SK-N-SH (cell line): ENCODE measurements around the gene KRT84. TPM values are rescaled to one million over a fixed set of nuclear protein-coding genes. Genes with fewer than 3 reads are reported as not detected.
"Not testable (repeated sequence)": the region's sequence is repeated elsewhere in the genome, so short reads cannot be mapped to it uniquely, and the experiment has no call there.

Experiments used
- CTCF ChIA-PET: fragments of 300-600, 350-600 bp; formaldehyde crosslinking; extraction: SDS; loops from one replicate; lab custom pipeline; 2021; lab: Yijun Ruan, JAX
- POLR2A ChIA-PET: fragments of 350-600 bp; sonication (Branson Sonifier 250); formaldehyde crosslinking; extraction: SDS; loops from one replicate; lab custom pipeline; 2020; ENCODE audit warnings: antibody characterized with exemption, inconsistent platforms; lab: Yijun Ruan, JAX
- DNase-seq: peaks from one replicate; pipeline ENCODE4 v3.0.0; 2012
- H2AFZ ChIP-seq: fragments of 200-600 bp; sonication (generic); 2 replicates; pipeline ENCODE4 v1.8.1; 2016; ENCODE audit warnings: antibody characterized with exemption, mild to moderate bottlenecking, low read depth
- H3F3A ChIP-seq: fragments of 200-600 bp; sonication (generic); replicated peaks from 2 replicates; pipeline ENCODE3; 2016; ENCODE audit warnings: antibody characterized with exemption, mild to moderate bottlenecking; ENCODE audit not compliant: insufficient read depth
- H3K27ac ChIP-seq, 2 experiments: fragments of 200-500 bp in 1 of 2; fragments of 200-600 bp in 1 of 2; sonication (Bioruptor generic) in 1 of 2; sonication (generic), shearing (Covaris generic) in 1 of 2; 2 replicates each; pipeline versions ENCODE4 v1.5.1 to v1.6.1; 2014 to 2016; ENCODE audit warnings: low read depth in 2 of 2, inconsistent platforms in 1 of 2, low read length in 1 of 2, mild to moderate bottlenecking in 1 of 2, mixed read lengths in 1 of 2
- H3K27me3 ChIP-seq: fragments of 200-600 bp; sonication (generic), shearing (Covaris generic); 2 replicates; pipeline ENCODE4 v1.6.1; 2016; ENCODE audit warnings: mixed run types; ENCODE audit not compliant: insufficient read depth
- H3K36me3 ChIP-seq, 2 experiments: fragments of 200-500 bp in 1 of 2; fragments of 200-600 bp in 1 of 2; sonication (Bioruptor generic) in 1 of 2; sonication (generic) in 1 of 2; replicated peaks in 1 of 2; 2 replicates each; pipeline versions ENCODE3 to v1.5.1; 2014 to 2016; ENCODE audit warnings: low read length in 1 of 2, mild to moderate bottlenecking in 1 of 2; ENCODE audit not compliant: insufficient read depth in 2 of 2, control insufficient read depth in 1 of 2
- H3K4me1 ChIP-seq, 2 experiments: fragments of 200-500 bp in 1 of 2; fragments of 200-600 bp in 1 of 2; sonication (Bioruptor generic) in 1 of 2; sonication (generic), shearing (Covaris generic) in 1 of 2; 2 replicates each; pipeline versions ENCODE4 v1.5.1 to v1.6.1; 2014 to 2016; ENCODE audit warnings: low read depth in 1 of 2, low read length in 1 of 2, mixed run types in 1 of 2; ENCODE audit not compliant: insufficient read depth in 2 of 2, control insufficient read depth in 1 of 2
- H3K4me2 ChIP-seq: fragments of 200-600 bp; sonication (generic), shearing (Covaris generic); 2 replicates; pipeline ENCODE4 v1.6.1; 2017; ENCODE audit warnings: mixed run types
- H3K4me3 ChIP-seq, 2 experiments: fragments of 200-500 bp in 1 of 2; fragments of 200-600 bp in 1 of 2; sonication (Bioruptor generic) in 1 of 2; sonication (generic), shearing (Covaris generic) in 1 of 2; 2 replicates each; pipeline versions ENCODE4 v1.5.1 to v1.8.1; 2014 to 2016; ENCODE audit warnings: low read depth in 2 of 2, inconsistent platforms in 1 of 2, low read length in 1 of 2, mild to moderate bottlenecking in 1 of 2, mixed read lengths in 1 of 2, moderate library complexity in 1 of 2
- H3K79me2 ChIP-seq: fragments of 200-600 bp; sonication (generic); 2 replicates; pipeline ENCODE4 v1.8.1; 2017; ENCODE audit warnings: mild to moderate bottlenecking; ENCODE audit not compliant: insufficient read depth
- H3K9ac ChIP-seq: fragments of 200-600 bp; sonication (generic); 2 replicates; pipeline ENCODE4 v1.6.1; 2017; ENCODE audit warnings: mixed run types
- H3K9me2 ChIP-seq: fragments of 200-600 bp; sonication (generic); 2 replicates; pipeline ENCODE4 v1.6.1; 2017; ENCODE audit warnings: mixed run types
- H3K9me3 ChIP-seq: fragments of 200-600 bp; sonication (generic); 2 replicates; pipeline ENCODE4 v1.6.1; 2017; ENCODE audit warnings: mixed run types, mild to moderate bottlenecking, moderate library complexity
- H4K20me1 ChIP-seq: fragments of 200-600 bp; sonication (generic); 2 replicates; pipeline ENCODE4 v1.6.1; 2017; ENCODE audit warnings: mild to moderate bottlenecking, mixed run types; ENCODE audit not compliant: insufficient read depth
- CHD2 ChIP-seq: fragments of 150-350 bp; IDR thresholded peaks from 2 replicates; pipeline ENCODE4 v1.6.1; 2018; ENCODE audit warnings: low read length; ENCODE audit not compliant: partially characterized antibody
- CTCF ChIP-seq: fragments of 200-600 bp; sonication (generic); IDR thresholded peaks from 2 replicates; pipeline ENCODE4 v1.6.1; 2017; ENCODE audit warnings: antibody characterized with exemption, mild to moderate bottlenecking, moderate library complexity
- ELF1 ChIP-seq: IDR thresholded peaks from 2 replicates; pipeline ENCODE4 v1.4.0; 2012
- FOSL2 ChIP-seq: IDR thresholded peaks from 2 replicates; pipeline ENCODE4 v1.4.0; 2012; ENCODE audit warnings: low read depth, mild to moderate bottlenecking, moderate library complexity, borderline replicate concordance
- NFIC ChIP-seq: IDR thresholded peaks from 2 replicates; pipeline ENCODE4 v1.4.0; 2012; ENCODE audit warnings: borderline replicate concordance
- POLR2AphosphoS5 ChIP-seq: IDR thresholded peaks from 2 replicates; pipeline ENCODE4 v1.6.1; 2012; ENCODE audit warnings: low read depth, low read length
- RFX5 ChIP-seq: IDR thresholded peaks from 2 replicates; pipeline ENCODE4 v1.6.1; 2012; ENCODE audit warnings: mild to moderate bottlenecking, improper control_type of control experiment, low read length
- RXRA ChIP-seq: IDR thresholded peaks from 2 replicates; pipeline ENCODE4 v1.4.0; 2012; ENCODE audit warnings: low read depth, mild to moderate bottlenecking, borderline replicate concordance
- SIN3A ChIP-seq: IDR thresholded peaks from 2 replicates; pipeline ENCODE4 v1.6.1; 2012; ENCODE audit warnings: low read depth, mild to moderate bottlenecking, low read length, moderate library complexity, borderline replicate concordance
- SMC3 ChIP-seq: IDR thresholded peaks from 2 replicates; pipeline ENCODE4 v1.6.1; 2012; ENCODE audit warnings: low read depth, low read length, improper control_type of control experiment
- TAF1 ChIP-seq: IDR thresholded peaks from 2 replicates; pipeline ENCODE4 v1.6.1; 2012; ENCODE audit warnings: low read depth, mild to moderate bottlenecking, low read length, moderate library complexity, borderline replicate concordance
- TCF12 ChIP-seq: IDR thresholded peaks from 2 replicates; pipeline ENCODE4 v1.4.0; 2012
- USF1 ChIP-seq: IDR thresholded peaks from 2 replicates; pipeline ENCODE4 v1.4.0; 2012; ENCODE audit warnings: low read depth, borderline replicate concordance
- WGBS: methylation state at CpG from one replicate; pipeline ENCODE4 v1.1.6; 2017; ENCODE audit warnings: low lambda C conversion rate; 5-methylcytosine and 5-hydroxymethylcytosine counted together
- polyA plus RNA-seq, 3 experiments: library from polyadenylated mRNA; depleted of rRNA; stranded (reverse); fragments of >200 nt; gene quantifications; 2 replicates each; pipeline ENCODE4 v1.2.3, GENCODE V29; 2012

KRT84 gene
- polyA plus RNA-seq, 1 of the 3 experiments (the other 2 are of a cell fraction), result not detected

- H3K9me2 ChIP-seq, result no peaks in the 10 kb centered on the region
- H3K79me2 ChIP-seq, result no peaks in the 10 kb centered on the region
- H3K27me3 ChIP-seq, result peaks cover 20% of the 10 kb centered on the region
- CTCF ChIA-PET, result interaction anchor here (0.7 to 3.8 kb wide), 2 partner anchors 19 to 223 kb away, joined by 3 to 13 read pairs; no protein-coding TSS in a partner anchor
- no peaks in the 10 kb centered on the region for H3K36me3 ChIP-seq
- no peak overlapping the region for H3K4me2 ChIP-seq
- H3F3A ChIP-seq, result no peaks in the 10 kb centered on the region
- H2AFZ ChIP-seq, result no peak overlapping the region
- no peak for DNase-seq
- H3K9ac ChIP-seq, result no peak overlapping the region
- H4K20me1 ChIP-seq, result no peaks in the 10 kb centered on the region
- 45% methylated on average over 2 of the region's 4 CpGs for WGBS
- H3K4me3 ChIP-seq, result no peak overlapping the region
- no peaks in the 10 kb centered on the region for H3K9me3 ChIP-seq
- H3K27ac ChIP-seq, result no peak overlapping the region
- TF ChIP-seq ELF1 (no peak), CHD2 (no peak), NFIC (no peak), FOSL2 (no peak), SMC3 (no peak), RXRA (no peak), RFX5 (no peak), TAF1 (no peak), POLR2AphosphoS5 (no peak), USF1 (no peak), CTCF (no peak), TCF12 (no peak), SIN3A (no peak)
- TF ChIP-seq, all 33 proteins: peak for 0
- H3K4me1 ChIP-seq, result no peaks in the 10 kb centered on the region
- POLR2A ChIA-PET, result no interaction called here
These were observed 38.9 kb downstream of the KRT84 start for GRCh38 chr12:52346593-52346992.

GRCh38 chr12:52345041-52345440, 40.4 kb downstream of the KRT84 start:
- CTCF ChIA-PET, result interaction anchor here (1.0 to 3.8 kb wide), 6 partner anchors 15 to 534 kb away, joined by 3 to 13 read pairs (median 6); no protein-coding TSS in a partner anchor
- H3K4me1 ChIP-seq, POLR2A ChIA-PET, H3K9ac ChIP-seq, H3K27ac ChIP-seq, H3K36me3 ChIP-seq, H3K4me2 ChIP-seq, H3K9me3 ChIP-seq, H3K79me2 ChIP-seq, H3K4me3 ChIP-seq, H2AFZ ChIP-seq, H3K9me2 ChIP-seq, H4K20me1 ChIP-seq, DNase-seq, H3F3A ChIP-seq: not testable (repeated sequence)
- H3K27me3 ChIP-seq, result peaks cover 28% of the 10 kb centered on the region
- WGBS, result 74% methylated on average over 8 of the region's 8 CpGs
